Measurements from ENCODE around the gene CEBPA. TPM values are rescaled to one million over a fixed set of nuclear protein-coding genes. Genes with fewer than 3 reads are reported as not detected.
"Not testable (repeated sequence)": the region's sequence is repeated elsewhere in the genome, so short reads cannot be mapped to it uniquely, and the experiment has no call there.

CEBPA gene
- total RNA-seq, 1 donor from 2014 or later, result 0.51 TPM

- Mint-ChIP-seq H3K36me3 (ENCODE audit: low read depth) (no peaks in the 10 kb centered on the region), H3K9me3 (no peaks in the 10 kb centered on the region), H3K4me1 (peaks cover under 1% of the 10 kb centered on the region), H3K27me3 (peaks cover 7% of the 10 kb centered on the region), H3K4me3 (no peak overlapping the region), H3K27ac (no peak overlapping the region)
- POLR2A ChIA-PET, result no interaction called here
- ATAC-seq (ENCODE audit: low read depth) (no peak), DNase-seq (no peak)
- CTCF ChIA-PET, result no interaction called here
- intact Hi-C loops (cut with micrococcal nuclease), result no loop called here
- TF ChIP-seq CTCF (IDR thresholded peaks at IDR 0.05), result no peak
Measured at GRCh38 chr19:33325920-33326319, 23.6 kb upstream of the CEBPA start.

- ChIA-PET POLR2A (no interaction called here), CTCF (no interaction called here)
- peaks cover 11% of the 10 kb centered on the region for H3K27me3 Mint-ChIP-seq
- no peak for TF ChIP-seq CTCF (IDR thresholded peaks at IDR 0.05)
- H3K9me3 Mint-ChIP-seq, result peaks cover 8% of the 10 kb centered on the region
- peaks cover 4% of the 10 kb centered on the region for H3K36me3 Mint-ChIP-seq (ENCODE audit: low read depth)
- intact Hi-C loops (cut with micrococcal nuclease), result no loop called here
- ATAC-seq (ENCODE audit: low read depth) (no peak), DNase-seq (no peak)
- no peaks in the 10 kb centered on the region for H3K4me1 Mint-ChIP-seq
- H3K4me3 Mint-ChIP-seq, result no peak overlapping the region
- no peak overlapping the region for H3K27ac Mint-ChIP-seq
Measured at GRCh38 chr19:33324628-33325027, 22.3 kb upstream of the CEBPA start.

GRCh38 chr19:33323093-33323820 lies 20.9 kb upstream of the CEBPA start:
- ATAC-seq (ENCODE audit: low read depth) (no peak), DNase-seq (no peak)
- Mint-ChIP-seq H3K27ac (no peak overlapping the region), H3K27me3 (peaks cover 5% of the 10 kb centered on the region), H3K36me3 (ENCODE audit: low read depth) (peaks cover 4% of the 10 kb centered on the region), H3K9me3 (peaks cover 10% of the 10 kb centered on the region), H3K4me1 (no peaks in the 10 kb centered on the region), H3K4me3 (no peak overlapping the region)
- ChIA-PET POLR2A (no interaction called here), CTCF (no interaction called here)
- intact Hi-C loops (cut with micrococcal nuclease), result no loop called here
- no peak for TF ChIP-seq CTCF (IDR thresholded peaks at IDR 0.05)

DNA sequence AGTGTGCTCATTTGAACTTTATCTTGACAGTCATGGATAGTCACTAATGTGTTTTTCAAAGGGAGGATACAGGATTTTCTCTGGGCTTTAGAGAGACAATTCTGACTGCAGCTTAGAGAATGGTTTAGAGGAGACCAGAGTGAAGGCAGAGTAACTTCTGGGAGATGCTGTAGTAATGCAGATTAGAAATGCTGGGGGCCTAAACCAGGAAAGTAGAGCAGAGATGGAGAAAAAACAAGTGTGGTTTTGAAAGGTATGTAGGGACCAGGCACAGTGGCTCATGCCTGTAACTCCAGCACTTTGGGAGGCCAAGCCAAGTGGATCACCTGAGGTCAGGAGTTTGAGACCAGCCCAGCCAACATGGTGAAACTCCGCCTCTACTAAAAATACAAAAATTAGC lies 18.3 kb upstream of the CEBPA start:
- Mint-ChIP-seq H3K27ac (no peak overlapping the region), H3K36me3 (ENCODE audit: low read depth) (peaks cover 4% of the 10 kb centered on the region), H3K9me3 (peaks cover 10% of the 10 kb centered on the region), H3K4me1 (no peaks in the 10 kb centered on the region), H3K4me3 (no peak overlapping the region), H3K27me3 (peaks cover 11% of the 10 kb centered on the region)
- ATAC-seq (ENCODE audit: low read depth), result no peak
- CTCF ChIA-PET, result no interaction called here
- POLR2A ChIA-PET, result no interaction called here
- no peak for DNase-seq
- no peak for TF ChIP-seq CTCF (IDR thresholded peaks at IDR 0.05)
- intact Hi-C loops (cut with micrococcal nuclease), result no loop called here

- CTCF ChIA-PET; H3K9me3 Mint-ChIP-seq; DNase-seq; POLR2A ChIA-PET; H3K4me1 Mint-ChIP-seq; intact Hi-C loops (cut with micrococcal nuclease); H3K4me3 Mint-ChIP-seq; ATAC-seq (ENCODE audit: low read depth); H3K36me3 Mint-ChIP-seq (ENCODE audit: low read depth); H3K27ac Mint-ChIP-seq: not testable (repeated sequence)
- peaks cover 11% of the 10 kb centered on the region for H3K27me3 Mint-ChIP-seq
Measured at GRCh38 chr19:33317991-33318390, 15.7 kb upstream of the CEBPA start.

GRCh38 chr19:33317517-33317916 lies 15.2 kb upstream of the CEBPA start:
- Mint-ChIP-seq H3K27ac (no peak overlapping the region), H3K36me3 (ENCODE audit: low read depth) (peaks cover 4% of the 10 kb centered on the region), H3K27me3 (peaks cover 12% of the 10 kb centered on the region), H3K9me3 (peaks cover 10% of the 10 kb centered on the region), H3K4me1 (no peaks in the 10 kb centered on the region), H3K4me3 (no peak overlapping the region)
- ChIA-PET CTCF (no interaction called here), POLR2A (no interaction called here)
- TF ChIP-seq CTCF (IDR thresholded peaks at IDR 0.05), result no peak
- no peak for DNase-seq
- intact Hi-C loops (cut with micrococcal nuclease), result no loop called here
- no peak for ATAC-seq (ENCODE audit: low read depth)

Measured in activated B cell treated with CpG ODN at 0.5 μM for 24 hours (primary cell).